Panc1 (cell line): ENCODE results near the gene OVOL2. TPM values are rescaled to one million over a fixed set of nuclear protein-coding genes. Genes with fewer than 3 reads are reported as not detected.

Experiments used
- ATAC-seq: fragments of 200-7000 bp; cut with Tn5 transposase; 2 replicates; pipeline ENCODE4 v1.9.1; 2020; ENCODE audit warnings: mild to moderate bottlenecking, moderate library complexity
- BruUV-seq: library from RNA; stranded (reverse); fragments of 400-500 nt; replicated peaks from 2 replicates; lab custom pipeline; 2021; lab: Mats Ljungman, UMichigan
- CTCF ChIA-PET: fragments of 300-600 bp; sonication (Branson Sonifier 250); formaldehyde crosslinking; loops from one replicate; lab custom pipeline; 2022; ENCODE audit warnings: antibody characterized with exemption; lab: Charles Lee
- POLR2A ChIA-PET: fragments of 300-600 bp; sonication (Branson Sonifier 250); formaldehyde crosslinking; loops from one replicate; lab custom pipeline; 2022; ENCODE audit warnings: antibody characterized with exemption; lab: Charles Lee
- DNase-seq: peaks from one replicate; pipeline ENCODE4 v3.0.0-alpha.2; 2010; ENCODE audit warnings: low read depth, low spot score
- H3K27ac ChIP-seq: 2 replicates; pipeline ENCODE4 v1.5.1; 2011; ENCODE audit warnings: mild to moderate bottlenecking, low read length, inconsistent platforms
- H3K27me3 ChIP-seq: fragments of 200-500 bp; sonication (Bioruptor generic); 2 replicates; pipeline ENCODE4 v1.6.0; 2014; ENCODE audit warnings: low read length, inconsistent platforms; ENCODE audit not compliant: control insufficient read depth, insufficient read depth
- H3K36me3 ChIP-seq: fragments of 200-500 bp; sonication (Bioruptor generic); 2 replicates; pipeline ENCODE4 v1.5.1; 2014; ENCODE audit warnings: inconsistent platforms, mild to moderate bottlenecking, low read length, moderate library complexity; ENCODE audit not compliant: control insufficient read depth, insufficient read depth
- H3K4me1 ChIP-seq: 2 replicates; pipeline ENCODE4 v1.5.1; 2011; ENCODE audit warnings: inconsistent platforms, mild to moderate bottlenecking, low read length, moderate library complexity; ENCODE audit not compliant: control insufficient read depth, insufficient read depth
- H3K4me3 ChIP-seq, 2 experiments: 2 replicates each; pipeline ENCODE4 v1.5.1; 2011 to 2012; ENCODE audit warnings: low read depth in 2 of 2, low read length in 2 of 2, mild to moderate bottlenecking in 2 of 2, inconsistent platforms in 1 of 2, moderate library complexity in 1 of 2
- H3K9me3 ChIP-seq: fragments of 200-500 bp; sonication (Bioruptor generic); 2 replicates; pipeline ENCODE4 v1.5.1; 2014; ENCODE audit warnings: low read depth, mild to moderate bottlenecking, inconsistent platforms, low read length, moderate library complexity; ENCODE audit not compliant: control insufficient read depth, insufficient read depth
- POLR2AphosphoS5 ChIP-seq: IDR thresholded peaks from 2 replicates; pipeline ENCODE4 v1.6.1; 2012; ENCODE audit warnings: mild to moderate bottlenecking, low read depth, low read length, moderate library complexity
- SIN3A ChIP-seq: IDR thresholded peaks from 2 replicates; pipeline ENCODE4 v1.6.1; 2012; ENCODE audit warnings: low read depth, mild to moderate bottlenecking, low read length, moderate library complexity, borderline replicate concordance; ENCODE audit not compliant: insufficient read depth
- TCF7L2 ChIP-seq: IDR thresholded peaks from 2 replicates; pipeline ENCODE4 v1.6.1; 2011; ENCODE audit warnings: mild to moderate bottlenecking, low read depth, low read length, inconsistent platforms
- in situ Hi-C: cut with HindIII; loops from 2 replicates; pipeline ENCODE4 v1.10.0; 2016; ENCODE audit warnings: low sequenced_read_pairs, low pct_unique_long_range_greater_than_20kb
- intact Hi-C: fragments of 100-400 bp; cut with micrococcal nuclease; formaldehyde crosslinking; loops from one replicate; pipeline ENCODE4 v1.10.0; 2022; ENCODE audit not compliant: unreplicated experiment
- total RNA-seq: library from RNA; stranded (reverse); gene quantifications from one replicate; pipeline ENCODE4 v1.2.1, GENCODE V29; 2021; ENCODE audit not compliant: unreplicated experiment
- TF ChIP-seq, protein P1 (sequence below), 2 experiments: IDR thresholded peaks; 2 replicates each; pipeline ENCODE4 v1.6.1; 2011 to 2012; ENCODE audit warnings: low read depth in 2 of 2, control low read depth in 1 of 2, low read length in 1 of 2, mild to moderate bottlenecking in 1 of 2, moderate library complexity in 1 of 2; ENCODE audit not compliant: insufficient read depth in 1 of 2
- TF ChIP-seq, protein P2 (sequence below): fragments of 450-650 bp; IDR thresholded peaks from 2 replicates; pipeline ENCODE4 v1.5.1; 2017; ENCODE audit warnings: mild to moderate bottlenecking

OVOL2 gene
- total RNA-seq, 1 experiment from 2014 or later: 0.77 TPM

DNA sequence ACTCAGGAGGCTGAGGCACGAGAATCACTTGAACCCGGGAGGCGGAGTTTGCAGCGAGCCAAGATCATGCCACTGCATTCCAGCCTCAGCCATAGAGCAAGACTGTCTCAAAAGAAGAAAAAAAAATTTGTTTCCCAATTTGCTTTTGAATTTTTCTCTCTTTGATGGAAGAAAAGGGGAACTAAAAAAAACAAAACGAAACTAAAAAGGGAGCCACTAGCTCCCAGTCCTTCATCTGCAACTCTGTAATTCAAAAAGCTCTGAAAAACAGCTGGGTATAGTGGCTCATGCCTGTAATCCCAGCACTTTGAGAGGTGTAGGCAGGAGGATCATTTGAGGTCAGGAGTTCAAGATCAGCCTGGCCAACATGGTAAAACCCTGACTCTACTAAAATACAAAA is 9.5 kb downstream of the OVOL2 start:
- intact Hi-C loops: no loop called here
- TF ChIP-seq, protein P1, sequence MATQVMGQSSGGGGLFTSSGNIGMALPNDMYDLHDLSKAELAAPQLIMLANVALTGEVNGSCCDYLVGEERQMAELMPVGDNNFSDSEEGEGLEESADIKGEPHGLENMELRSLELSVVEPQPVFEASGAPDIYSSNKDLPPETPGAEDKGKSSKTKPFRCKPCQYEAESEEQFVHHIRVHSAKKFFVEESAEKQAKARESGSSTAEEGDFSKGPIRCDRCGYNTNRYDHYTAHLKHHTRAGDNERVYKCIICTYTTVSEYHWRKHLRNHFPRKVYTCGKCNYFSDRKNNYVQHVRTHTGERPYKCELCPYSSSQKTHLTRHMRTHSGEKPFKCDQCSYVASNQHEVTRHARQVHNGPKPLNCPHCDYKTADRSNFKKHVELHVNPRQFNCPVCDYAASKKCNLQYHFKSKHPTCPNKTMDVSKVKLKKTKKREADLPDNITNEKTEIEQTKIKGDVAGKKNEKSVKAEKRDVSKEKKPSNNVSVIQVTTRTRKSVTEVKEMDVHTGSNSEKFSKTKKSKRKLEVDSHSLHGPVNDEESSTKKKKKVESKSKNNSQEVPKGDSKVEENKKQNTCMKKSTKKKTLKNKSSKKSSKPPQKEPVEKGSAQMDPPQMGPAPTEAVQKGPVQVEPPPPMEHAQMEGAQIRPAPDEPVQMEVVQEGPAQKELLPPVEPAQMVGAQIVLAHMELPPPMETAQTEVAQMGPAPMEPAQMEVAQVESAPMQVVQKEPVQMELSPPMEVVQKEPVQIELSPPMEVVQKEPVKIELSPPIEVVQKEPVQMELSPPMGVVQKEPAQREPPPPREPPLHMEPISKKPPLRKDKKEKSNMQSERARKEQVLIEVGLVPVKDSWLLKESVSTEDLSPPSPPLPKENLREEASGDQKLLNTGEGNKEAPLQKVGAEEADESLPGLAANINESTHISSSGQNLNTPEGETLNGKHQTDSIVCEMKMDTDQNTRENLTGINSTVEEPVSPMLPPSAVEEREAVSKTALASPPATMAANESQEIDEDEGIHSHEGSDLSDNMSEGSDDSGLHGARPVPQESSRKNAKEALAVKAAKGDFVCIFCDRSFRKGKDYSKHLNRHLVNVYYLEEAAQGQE (IDR thresholded peaks at IDR 0.05; ENCODE audit: insufficient read depth in 1 of 2, low read depth in 2 of 2, low read length in 1 of 2): no peak
- TF ChIP-seq, protein P2, sequence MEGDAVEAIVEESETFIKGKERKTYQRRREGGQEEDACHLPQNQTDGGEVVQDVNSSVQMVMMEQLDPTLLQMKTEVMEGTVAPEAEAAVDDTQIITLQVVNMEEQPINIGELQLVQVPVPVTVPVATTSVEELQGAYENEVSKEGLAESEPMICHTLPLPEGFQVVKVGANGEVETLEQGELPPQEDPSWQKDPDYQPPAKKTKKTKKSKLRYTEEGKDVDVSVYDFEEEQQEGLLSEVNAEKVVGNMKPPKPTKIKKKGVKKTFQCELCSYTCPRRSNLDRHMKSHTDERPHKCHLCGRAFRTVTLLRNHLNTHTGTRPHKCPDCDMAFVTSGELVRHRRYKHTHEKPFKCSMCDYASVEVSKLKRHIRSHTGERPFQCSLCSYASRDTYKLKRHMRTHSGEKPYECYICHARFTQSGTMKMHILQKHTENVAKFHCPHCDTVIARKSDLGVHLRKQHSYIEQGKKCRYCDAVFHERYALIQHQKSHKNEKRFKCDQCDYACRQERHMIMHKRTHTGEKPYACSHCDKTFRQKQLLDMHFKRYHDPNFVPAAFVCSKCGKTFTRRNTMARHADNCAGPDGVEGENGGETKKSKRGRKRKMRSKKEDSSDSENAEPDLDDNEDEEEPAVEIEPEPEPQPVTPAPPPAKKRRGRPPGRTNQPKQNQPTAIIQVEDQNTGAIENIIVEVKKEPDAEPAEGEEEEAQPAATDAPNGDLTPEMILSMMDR: no peak
- no peak for TF ChIP-seq POLR2AphosphoS5
- no peak for TF ChIP-seq TCF7L2
- no peak for TF ChIP-seq SIN3A
- BruUV-seq: no TSS peak
- Histone ChIP-seq H3K27me3 (peaks cover 8% of the 10 kb centered on the region), H3K36me3 (no peaks in the 10 kb centered on the region), H3K4me3 (no peak overlapping the region), H3K27ac (no peak overlapping the region), H3K9me3 (no peaks in the 10 kb centered on the region), H3K4me1 (no peaks in the 10 kb centered on the region)
- ChIA-PET CTCF (no interaction called here), POLR2A (no interaction called here)
- DNase-seq (no peak), ATAC-seq (no peak)
- in situ Hi-C loops: no loop called here

DNA sequence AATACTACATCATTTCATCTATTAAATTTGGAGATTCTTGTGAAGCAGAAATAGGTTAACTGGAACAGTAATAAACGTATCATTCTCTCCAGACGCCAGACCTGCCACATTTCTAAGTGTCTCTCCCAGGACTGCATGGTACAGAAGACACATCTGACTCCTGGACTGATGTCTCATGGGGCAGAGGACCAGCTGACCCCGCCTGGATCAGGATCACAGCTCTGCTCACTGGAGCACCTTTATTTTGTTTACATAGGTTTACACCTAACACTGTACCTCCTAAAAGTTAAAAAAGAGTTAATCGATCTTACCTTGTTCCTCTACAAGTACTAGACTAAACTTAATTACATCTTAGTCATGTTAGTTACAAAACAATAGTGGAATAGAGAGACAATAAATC is 11.2 kb downstream of the OVOL2 start:
- in situ Hi-C loops (no loop called here), intact Hi-C loops (no loop called here)
- no peaks in the 10 kb centered on the region for H3K4me1 ChIP-seq
- ChIA-PET CTCF (no interaction called here), POLR2A (no interaction called here)
- BruUV-seq: no TSS peak
- TF ChIP-seq, protein P1 (IDR thresholded peaks at IDR 0.05; ENCODE audit: insufficient read depth in 1 of 2, low read depth in 2 of 2, low read length in 1 of 2): no peak
- TF ChIP-seq POLR2AphosphoS5 (no peak), TCF7L2 (no peak), SIN3A (no peak)
- TF ChIP-seq, protein P2: no peak
- H3K27me3 ChIP-seq: peaks cover 6% of the 10 kb centered on the region; the same call in 1 of the 2 replicates
- H3K4me3 ChIP-seq: no peak overlapping the region
- ATAC-seq: no peak
- no peak overlapping the region for H3K27ac ChIP-seq
- DNase-seq: no peak
- no peaks in the 10 kb centered on the region for H3K36me3 ChIP-seq
- H3K9me3 ChIP-seq: no peaks in the 10 kb centered on the region
